Measurements from ENCODE around the gene SLK. TPM values are rescaled to one million over a fixed set of nuclear protein-coding genes. Genes with fewer than 3 reads are reported as not detected.

SLK gene
- total and polyA plus RNA-seq, 2 of the 13 experiments (the other 11 are each of a cell fraction or from before 2014, with no cell fraction given): 3.4 to 22.8 TPM

DNA sequence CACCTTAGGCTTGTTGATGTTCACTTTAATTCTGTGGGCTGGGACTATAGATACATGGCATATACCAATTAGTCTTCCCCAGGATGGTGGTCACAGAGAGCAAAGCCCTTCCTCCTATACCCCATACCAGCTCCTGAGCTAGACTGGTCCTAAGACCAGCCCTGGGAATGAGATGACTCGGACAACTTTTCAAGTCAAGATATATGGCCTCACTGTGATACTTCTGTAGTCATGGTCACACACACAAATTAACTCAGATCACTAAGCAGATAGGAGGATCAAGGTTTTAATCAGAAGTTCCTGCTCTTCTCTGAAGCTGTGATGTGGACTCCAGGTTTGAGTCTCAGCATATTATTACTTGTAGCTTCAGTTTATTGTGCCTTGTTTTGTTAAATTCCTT is 53.1 kb downstream of the SLK start:
- CTCF ChIA-PET (ENCODE audit: low intra/inter-chr PET ratio, low total read pairs): no interaction called here
- TF ChIP-seq, protein P1, sequence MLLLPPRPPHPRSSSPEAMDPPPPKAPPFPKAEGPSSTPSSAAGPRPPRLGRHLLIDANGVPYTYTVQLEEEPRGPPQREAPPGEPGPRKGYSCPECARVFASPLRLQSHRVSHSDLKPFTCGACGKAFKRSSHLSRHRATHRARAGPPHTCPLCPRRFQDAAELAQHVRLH (CRISPR knock-in tag; IDR thresholded peaks at IDR 0.05; ENCODE audit: borderline replicate concordance, low read depth): no peak
- TF ChIP-seq, protein P2, sequence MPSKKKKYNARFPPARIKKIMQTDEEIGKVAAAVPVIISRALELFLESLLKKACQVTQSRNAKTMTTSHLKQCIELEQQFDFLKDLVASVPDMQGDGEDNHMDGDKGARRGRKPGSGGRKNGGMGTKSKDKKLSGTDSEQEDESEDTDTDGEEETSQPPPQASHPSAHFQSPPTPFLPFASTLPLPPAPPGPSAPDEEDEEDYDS (CRISPR knock-in tag; IDR thresholded peaks at IDR 0.05): no peak
- TF ChIP-seq, protein P3, sequence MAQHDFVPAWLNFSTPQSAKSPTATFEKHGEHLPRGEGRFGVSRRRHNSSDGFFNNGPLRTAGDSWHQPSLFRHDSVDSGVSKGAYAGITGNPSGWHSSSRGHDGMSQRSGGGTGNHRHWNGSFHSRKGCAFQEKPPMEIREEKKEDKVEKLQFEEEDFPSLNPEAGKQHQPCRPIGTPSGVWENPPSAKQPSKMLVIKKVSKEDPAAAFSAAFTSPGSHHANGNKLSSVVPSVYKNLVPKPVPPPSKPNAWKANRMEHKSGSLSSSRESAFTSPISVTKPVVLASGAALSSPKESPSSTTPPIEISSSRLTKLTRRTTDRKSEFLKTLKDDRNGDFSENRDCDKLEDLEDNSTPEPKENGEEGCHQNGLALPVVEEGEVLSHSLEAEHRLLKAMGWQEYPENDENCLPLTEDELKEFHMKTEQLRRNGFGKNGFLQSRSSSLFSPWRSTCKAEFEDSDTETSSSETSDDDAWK (CRISPR knock-in tag; IDR thresholded peaks at IDR 0.05): no peak
- TF ChIP-seq, protein P4, sequence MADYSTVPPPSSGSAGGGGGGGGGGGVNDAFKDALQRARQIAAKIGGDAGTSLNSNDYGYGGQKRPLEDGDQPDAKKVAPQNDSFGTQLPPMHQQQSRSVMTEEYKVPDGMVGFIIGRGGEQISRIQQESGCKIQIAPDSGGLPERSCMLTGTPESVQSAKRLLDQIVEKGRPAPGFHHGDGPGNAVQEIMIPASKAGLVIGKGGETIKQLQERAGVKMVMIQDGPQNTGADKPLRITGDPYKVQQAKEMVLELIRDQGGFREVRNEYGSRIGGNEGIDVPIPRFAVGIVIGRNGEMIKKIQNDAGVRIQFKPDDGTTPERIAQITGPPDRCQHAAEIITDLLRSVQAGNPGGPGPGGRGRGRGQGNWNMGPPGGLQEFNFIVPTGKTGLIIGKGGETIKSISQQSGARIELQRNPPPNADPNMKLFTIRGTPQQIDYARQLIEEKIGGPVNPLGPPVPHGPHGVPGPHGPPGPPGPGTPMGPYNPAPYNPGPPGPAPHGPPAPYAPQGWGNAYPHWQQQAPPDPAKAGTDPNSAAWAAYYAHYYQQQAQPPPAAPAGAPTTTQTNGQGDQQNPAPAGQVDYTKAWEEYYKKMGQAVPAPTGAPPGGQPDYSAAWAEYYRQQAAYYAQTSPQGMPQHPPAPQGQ (CRISPR knock-in tag; IDR thresholded peaks at IDR 0.05; ENCODE audit: borderline replicate concordance): no peak
- TF ChIP-seq ZNF703 (CRISPR knock-in tag; IDR thresholded peaks at IDR 0.05; ENCODE audit: borderline replicate concordance) (no peak), ARNT (IDR thresholded peaks at IDR 0.05) (no peak), ZSCAN29 (CRISPR knock-in tag; conservative IDR thresholded peaks at IDR 0.05) (no peak), CBFB (CRISPR knock-in tag; IDR thresholded peaks at IDR 0.05) (no peak), ZNF207 (IDR thresholded peaks at IDR 0.05; ENCODE audit: borderline replicate concordance) (no peak), ZC3H4 (CRISPR knock-in tag; IDR thresholded peaks at IDR 0.05; ENCODE audit: borderline replicate concordance) (no peak), SRSF1 (optimal IDR thresholded peaks at IDR 0.05; ENCODE audit: low read depth, low read length) (no peak), ZFP36 (IDR thresholded peaks at IDR 0.05; ENCODE audit: borderline replicate concordance, low read depth, low read length, partially characterized antibody) (no peak), ZNF329 (CRISPR knock-in tag; IDR thresholded peaks at IDR 0.05; ENCODE audit: low read depth) (no peak), ZNF460 (CRISPR knock-in tag; IDR thresholded peaks at IDR 0.05; ENCODE audit: borderline replicate concordance) (no peak)
- TF ChIP-seq, protein P5, sequence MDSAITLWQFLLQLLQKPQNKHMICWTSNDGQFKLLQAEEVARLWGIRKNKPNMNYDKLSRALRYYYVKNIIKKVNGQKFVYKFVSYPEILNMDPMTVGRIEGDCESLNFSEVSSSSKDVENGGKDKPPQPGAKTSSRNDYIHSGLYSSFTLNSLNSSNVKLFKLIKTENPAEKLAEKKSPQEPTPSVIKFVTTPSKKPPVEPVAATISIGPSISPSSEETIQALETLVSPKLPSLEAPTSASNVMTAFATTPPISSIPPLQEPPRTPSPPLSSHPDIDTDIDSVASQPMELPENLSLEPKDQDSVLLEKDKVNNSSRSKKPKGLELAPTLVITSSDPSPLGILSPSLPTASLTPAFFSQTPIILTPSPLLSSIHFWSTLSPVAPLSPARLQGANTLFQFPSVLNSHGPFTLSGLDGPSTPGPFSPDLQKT (CRISPR knock-in tag; IDR thresholded peaks at IDR 0.05; ENCODE audit: borderline replicate concordance): no peak
- TF ChIP-seq, protein P6, sequence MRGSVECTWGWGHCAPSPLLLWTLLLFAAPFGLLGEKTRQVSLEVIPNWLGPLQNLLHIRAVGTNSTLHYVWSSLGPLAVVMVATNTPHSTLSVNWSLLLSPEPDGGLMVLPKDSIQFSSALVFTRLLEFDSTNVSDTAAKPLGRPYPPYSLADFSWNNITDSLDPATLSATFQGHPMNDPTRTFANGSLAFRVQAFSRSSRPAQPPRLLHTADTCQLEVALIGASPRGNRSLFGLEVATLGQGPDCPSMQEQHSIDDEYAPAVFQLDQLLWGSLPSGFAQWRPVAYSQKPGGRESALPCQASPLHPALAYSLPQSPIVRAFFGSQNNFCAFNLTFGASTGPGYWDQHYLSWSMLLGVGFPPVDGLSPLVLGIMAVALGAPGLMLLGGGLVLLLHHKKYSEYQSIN (CRISPR knock-in tag; IDR thresholded peaks at IDR 0.05; ENCODE audit: borderline replicate concordance): no peak
- TF ChIP-seq, protein P7, sequence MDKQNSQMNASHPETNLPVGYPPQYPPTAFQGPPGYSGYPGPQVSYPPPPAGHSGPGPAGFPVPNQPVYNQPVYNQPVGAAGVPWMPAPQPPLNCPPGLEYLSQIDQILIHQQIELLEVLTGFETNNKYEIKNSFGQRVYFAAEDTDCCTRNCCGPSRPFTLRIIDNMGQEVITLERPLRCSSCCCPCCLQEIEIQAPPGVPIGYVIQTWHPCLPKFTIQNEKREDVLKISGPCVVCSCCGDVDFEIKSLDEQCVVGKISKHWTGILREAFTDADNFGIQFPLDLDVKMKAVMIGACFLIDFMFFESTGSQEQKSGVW (CRISPR knock-in tag; IDR thresholded peaks at IDR 0.05; ENCODE audit: borderline replicate concordance): no peak

More for the DNA sequence above, 53.1 kb downstream of the SLK start:
- POLR2A ChIA-PET: no interaction called here
- no peak overlapping the region for H3K9ac ChIP-seq (ENCODE audit: insufficient read depth, low read depth, low read length)
- FAIRE-seq (no peak), ATAC-seq (no peak), DNase-seq (ENCODE audit: low spot score) (no peak)
- H3K4me1 ChIP-seq (ENCODE audit: insufficient read depth, low read length): no peaks in the 10 kb centered on the region
- no peak overlapping the region for H3K4me2 ChIP-seq (ENCODE audit: low read depth, low read length)
- H3K79me2 ChIP-seq (ENCODE audit: insufficient read depth, low read length): no peaks in the 10 kb centered on the region
- intact Hi-C loops (cut with micrococcal nuclease; ENCODE audit: unreplicated experiment): no loop called here
- H4K20me1 ChIP-seq (ENCODE audit: insufficient read depth, low read length): no peaks in the 10 kb centered on the region
- WGBS (ENCODE audit: low lambda C conversion rate): 100% methylated on average over 1 of the region's 1 CpG
- no peak overlapping the region for H3K27ac ChIP-seq (ENCODE audit: extremely low read length, insufficient read depth, low read length)
- BruUV-seq (replicated peaks): no TSS peak
- peaks cover 8 to 48% of the 10 kb centered on the region in 2 experiments for H3K36me3 ChIP-seq (replicated peaks in 1 of 2; ENCODE audit: control insufficient read depth in 1 of 2, insufficient read depth in 2 of 2, low read length in 2 of 2)
- H2AFZ ChIP-seq (ENCODE audit: low read length): no peak overlapping the region
- no peaks in the 10 kb centered on the region for H3K27me3 ChIP-seq (ENCODE audit: control insufficient read depth in 1 of 2, insufficient read depth in 2 of 2, low read length in 2 of 2)
- H3K4me3 ChIP-seq (replicated peaks in 1 of 3; ENCODE audit: insufficient read depth in 1 of 3, low read depth in 2 of 3, low read length in 3 of 3): no peak overlapping the region
- H3K9me3 ChIP-seq (ENCODE audit: low read length): no peaks in the 10 kb centered on the region
- in situ Hi-C loops (cut with HindIII; ENCODE audit: extremely low pct_ligation_motif_present, low pct_unique_long_range_greater_than_20kb): no loop called here

All from HepG2 (cell line).